ENCODE data around the gene MBNL3. TPM values are rescaled to one million over a fixed set of nuclear protein-coding genes. Genes with fewer than 3 reads are reported as not detected.

The MBNL3 gene
- total RNA-seq, 1 donor from 2014 or later: 15.7 TPM

GRCh38 chrX:132404266-132404665, 84.6 kb downstream of the MBNL3 start:
- Mint-ChIP-seq H3K9me3 (no peaks in the 10 kb centered on the region), H3K27ac (no peak overlapping the region), H3K4me3 (ENCODE audit: low read depth) (no peak overlapping the region), H3K27me3 (ENCODE audit: low read depth) (no peaks in the 10 kb centered on the region), H3K4me1 (ENCODE audit: low read depth) (no peaks in the 10 kb centered on the region), H3K36me3 (ENCODE audit: low read depth) (no peaks in the 10 kb centered on the region)
- intact Hi-C loops (cut with micrococcal nuclease): no loop called here
- no peak for DNase-seq (ENCODE audit: low spot score)

- H3K4me3 Mint-ChIP-seq (ENCODE audit: low read depth): no peak overlapping the region
- no peaks in the 10 kb centered on the region for H3K9me3 Mint-ChIP-seq
- no peaks in the 10 kb centered on the region for H3K36me3 Mint-ChIP-seq (ENCODE audit: low read depth)
- H3K27me3 Mint-ChIP-seq (ENCODE audit: low read depth): no peaks in the 10 kb centered on the region
- intact Hi-C loops (cut with micrococcal nuclease): no loop called here
- no peak overlapping the region for H3K27ac Mint-ChIP-seq
- DNase-seq (ENCODE audit: low spot score): no peak
- H3K4me1 Mint-ChIP-seq (ENCODE audit: low read depth): no peaks in the 10 kb centered on the region
Measured at GRCh38 chrX:132401935-132402334, 86.9 kb downstream of the MBNL3 start.

GRCh38 chrX:132400706-132401105, 88.1 kb downstream of the MBNL3 start:
- intact Hi-C loops (cut with micrococcal nuclease): no loop called here
- Mint-ChIP-seq H3K4me1 (ENCODE audit: low read depth) (no peaks in the 10 kb centered on the region), H3K9me3 (no peaks in the 10 kb centered on the region), H3K27me3 (ENCODE audit: low read depth) (no peaks in the 10 kb centered on the region), H3K36me3 (ENCODE audit: low read depth) (no peaks in the 10 kb centered on the region), H3K4me3 (ENCODE audit: low read depth) (no peak overlapping the region), H3K27ac (no peak overlapping the region)
- DNase-seq (ENCODE audit: low spot score): no peak

- intact Hi-C loops (cut with micrococcal nuclease): no loop called here
- H3K36me3 Mint-ChIP-seq (ENCODE audit: low read depth): no peaks in the 10 kb centered on the region
Measured at GRCh38 chrX:132395645-132396044, 93.2 kb downstream of the MBNL3 start.

DNA sequence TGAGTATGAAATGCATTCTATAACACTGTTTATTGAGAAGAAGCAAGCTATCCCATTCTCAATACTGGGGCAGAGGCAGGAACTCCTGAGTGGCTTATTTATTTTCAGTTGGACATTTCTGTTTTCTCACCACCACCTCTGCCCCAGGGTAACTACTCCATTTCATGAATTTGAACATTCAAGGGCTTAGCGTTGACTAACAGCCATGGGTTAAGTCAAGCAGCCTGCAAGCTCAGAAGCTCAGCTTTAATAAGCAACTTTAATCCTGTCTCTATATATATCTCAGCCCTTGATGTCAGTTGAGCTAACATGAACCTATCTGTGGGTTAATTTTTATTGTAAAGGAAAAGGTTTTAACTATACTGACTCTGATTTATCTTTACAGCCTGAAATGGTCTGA, 93.8 kb downstream of the MBNL3 start:
- no peaks in the 10 kb centered on the region for H3K36me3 Mint-ChIP-seq (ENCODE audit: low read depth)
- no peaks in the 10 kb centered on the region for H3K27me3 Mint-ChIP-seq (ENCODE audit: low read depth)
- DNase-seq (ENCODE audit: low spot score): no peak
- intact Hi-C loops (cut with micrococcal nuclease): no loop called here
- H3K4me3 Mint-ChIP-seq (ENCODE audit: low read depth): no peak overlapping the region
- no peaks in the 10 kb centered on the region for H3K9me3 Mint-ChIP-seq
- H3K27ac Mint-ChIP-seq: no peak overlapping the region
- H3K4me1 Mint-ChIP-seq (ENCODE audit: low read depth): no peaks in the 10 kb centered on the region

More at GRCh38 chrX:132395645-132396044, 93.2 kb downstream of the MBNL3 start:
- Mint-ChIP-seq H3K4me3 (ENCODE audit: low read depth) (no peak overlapping the region), H3K9me3 (no peaks in the 10 kb centered on the region), H3K27ac (no peak overlapping the region), H3K4me1 (ENCODE audit: low read depth) (no peaks in the 10 kb centered on the region), H3K27me3 (ENCODE audit: low read depth) (no peaks in the 10 kb centered on the region)
- DNase-seq (ENCODE audit: low spot score): no peak

DNA sequence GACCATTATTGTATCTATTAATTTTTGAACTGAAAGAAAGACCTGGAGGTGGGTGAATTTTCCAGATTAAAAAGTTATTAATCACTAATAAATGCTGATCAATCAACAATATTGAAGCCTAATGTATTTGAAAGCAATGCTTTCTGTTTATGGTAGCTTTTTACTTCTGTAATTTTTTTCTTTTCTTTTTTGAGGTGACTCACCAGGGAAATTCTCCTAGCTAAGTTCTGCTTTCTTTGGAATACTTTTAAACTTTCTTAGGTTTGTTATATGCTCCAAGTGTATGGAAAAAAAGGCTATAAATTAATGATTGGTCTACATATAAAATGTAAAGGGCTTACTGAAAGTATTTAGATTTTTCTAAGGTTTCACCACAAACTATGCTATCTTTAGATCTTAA, 94.2 kb downstream of the MBNL3 start:
- Mint-ChIP-seq H3K4me1 (ENCODE audit: low read depth) (no peaks in the 10 kb centered on the region), H3K27me3 (ENCODE audit: low read depth) (no peaks in the 10 kb centered on the region), H3K9me3 (no peaks in the 10 kb centered on the region), H3K27ac (no peak overlapping the region), H3K4me3 (ENCODE audit: low read depth) (no peak overlapping the region), H3K36me3 (ENCODE audit: low read depth) (no peaks in the 10 kb centered on the region)
- intact Hi-C loops (cut with micrococcal nuclease): no loop called here
- no peak for DNase-seq (ENCODE audit: low spot score)

GRCh38 chrX:132393992-132394391, 94.8 kb downstream of the MBNL3 start:
- Mint-ChIP-seq H3K27ac (no peak overlapping the region), H3K9me3 (no peaks in the 10 kb centered on the region), H3K27me3 (ENCODE audit: low read depth) (no peaks in the 10 kb centered on the region), H3K4me3 (ENCODE audit: low read depth) (no peak overlapping the region), H3K36me3 (ENCODE audit: low read depth) (no peaks in the 10 kb centered on the region), H3K4me1 (ENCODE audit: low read depth) (no peaks in the 10 kb centered on the region)
- DNase-seq (ENCODE audit: low spot score): no peak
- intact Hi-C loops (cut with micrococcal nuclease): no loop called here

DNA sequence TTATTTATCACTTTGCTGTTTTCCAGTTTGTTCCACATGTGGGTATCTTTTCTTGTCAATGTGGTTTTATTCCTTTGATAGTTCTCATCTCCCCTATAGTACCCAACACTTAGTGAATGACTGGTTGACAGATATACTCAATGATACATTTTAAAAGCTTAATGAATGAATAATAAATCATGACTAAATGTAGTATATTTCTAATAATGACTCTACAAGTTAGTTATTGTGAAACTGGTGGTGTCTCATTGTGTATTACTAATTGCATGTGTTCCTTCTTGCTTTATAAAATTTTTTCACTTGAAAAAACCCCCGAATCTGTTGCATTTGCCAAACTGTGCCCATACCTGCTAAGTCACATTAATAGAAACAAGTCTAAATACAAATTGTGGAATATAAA, 95.4 kb downstream of the MBNL3 start:
- no peak for DNase-seq (ENCODE audit: low spot score)
- Mint-ChIP-seq H3K27ac (no peak overlapping the region), H3K36me3 (ENCODE audit: low read depth) (no peaks in the 10 kb centered on the region), H3K4me3 (ENCODE audit: low read depth) (no peak overlapping the region), H3K4me1 (ENCODE audit: low read depth) (no peaks in the 10 kb centered on the region), H3K9me3 (no peaks in the 10 kb centered on the region), H3K27me3 (ENCODE audit: low read depth) (no peaks in the 10 kb centered on the region)
- intact Hi-C loops (cut with micrococcal nuclease): no loop called here

DNA sequence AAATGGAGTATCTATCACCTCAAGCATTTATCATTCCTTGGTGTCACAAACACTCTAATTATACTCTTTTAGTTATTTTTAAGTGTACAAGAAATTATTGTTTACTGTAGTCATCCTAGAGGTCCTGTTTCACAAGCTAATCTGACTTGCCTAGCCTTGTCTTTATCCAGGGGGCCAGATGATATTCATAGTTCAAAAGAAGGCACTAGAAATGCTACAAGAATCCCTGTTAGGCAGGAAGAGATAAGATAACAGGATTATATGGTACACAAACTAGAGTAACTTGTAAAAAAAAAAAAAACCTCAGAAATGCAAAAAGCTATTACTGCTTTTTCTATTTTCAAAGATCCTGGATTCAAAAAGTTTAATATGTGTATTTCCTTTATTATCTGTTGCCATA, 95.8 kb downstream of the MBNL3 start:
- no peaks in the 10 kb centered on the region for H3K9me3 Mint-ChIP-seq
- no peaks in the 10 kb centered on the region for H3K4me1 Mint-ChIP-seq (ENCODE audit: low read depth)
- DNase-seq (ENCODE audit: low spot score): no peak
- H3K36me3 Mint-ChIP-seq (ENCODE audit: low read depth): no peaks in the 10 kb centered on the region
- H3K27me3 Mint-ChIP-seq (ENCODE audit: low read depth): no peaks in the 10 kb centered on the region
- H3K4me3 Mint-ChIP-seq (ENCODE audit: low read depth): no peak overlapping the region
- H3K27ac Mint-ChIP-seq: no peak overlapping the region
- intact Hi-C loops (cut with micrococcal nuclease): no loop called here

DNA sequence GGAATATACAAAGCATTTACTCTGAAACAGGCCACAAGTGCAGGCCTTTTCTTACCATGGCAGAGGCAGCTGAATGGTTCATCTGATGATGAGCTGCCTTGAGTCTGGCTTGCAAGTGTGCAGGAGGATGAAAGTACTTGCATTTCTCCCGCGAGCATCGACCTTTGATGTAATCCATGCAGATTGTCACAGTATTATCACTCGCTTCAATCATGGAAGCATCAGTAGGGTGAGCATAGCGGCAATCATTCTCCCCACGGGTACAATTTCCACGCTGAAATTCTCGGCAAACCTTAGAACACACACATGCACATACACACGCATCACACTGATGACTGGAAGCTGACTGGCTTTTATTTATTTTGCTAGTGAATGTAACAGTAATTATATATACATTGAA, 98.0 kb downstream of the MBNL3 start:
- Mint-ChIP-seq H3K27ac (no peak overlapping the region), H3K9me3 (no peaks in the 10 kb centered on the region), H3K4me3 (ENCODE audit: low read depth) (no peak overlapping the region), H3K36me3 (ENCODE audit: low read depth) (no peaks in the 10 kb centered on the region), H3K27me3 (ENCODE audit: low read depth) (no peaks in the 10 kb centered on the region), H3K4me1 (ENCODE audit: low read depth) (no peaks in the 10 kb centered on the region)
- intact Hi-C loops (cut with micrococcal nuclease): no loop called here
- no peak for DNase-seq (ENCODE audit: low spot score)

GRCh38 chrX:132389480-132389879, 99.4 kb downstream of the MBNL3 start:
- DNase-seq (ENCODE audit: low spot score): no peak
- Mint-ChIP-seq H3K9me3 (no peaks in the 10 kb centered on the region), H3K27ac (no peak overlapping the region), H3K4me1 (ENCODE audit: low read depth) (no peaks in the 10 kb centered on the region), H3K27me3 (ENCODE audit: low read depth) (no peaks in the 10 kb centered on the region), H3K4me3 (ENCODE audit: low read depth) (no peak overlapping the region), H3K36me3 (ENCODE audit: low read depth) (no peaks in the 10 kb centered on the region)
- intact Hi-C loops (cut with micrococcal nuclease): no loop called here

- Mint-ChIP-seq H3K4me3 (ENCODE audit: low read depth) (no peak overlapping the region), H3K9me3 (no peaks in the 10 kb centered on the region), H3K27me3 (ENCODE audit: low read depth) (no peaks in the 10 kb centered on the region), H3K4me1 (ENCODE audit: low read depth) (no peaks in the 10 kb centered on the region), H3K27ac (no peak overlapping the region), H3K36me3 (ENCODE audit: low read depth) (no peaks in the 10 kb centered on the region)
- DNase-seq (ENCODE audit: low spot score): no peak
- intact Hi-C loops (cut with micrococcal nuclease): no loop called here
Measured at GRCh38 chrX:132388371-132388770, 100.5 kb downstream of the MBNL3 start.

DNA sequence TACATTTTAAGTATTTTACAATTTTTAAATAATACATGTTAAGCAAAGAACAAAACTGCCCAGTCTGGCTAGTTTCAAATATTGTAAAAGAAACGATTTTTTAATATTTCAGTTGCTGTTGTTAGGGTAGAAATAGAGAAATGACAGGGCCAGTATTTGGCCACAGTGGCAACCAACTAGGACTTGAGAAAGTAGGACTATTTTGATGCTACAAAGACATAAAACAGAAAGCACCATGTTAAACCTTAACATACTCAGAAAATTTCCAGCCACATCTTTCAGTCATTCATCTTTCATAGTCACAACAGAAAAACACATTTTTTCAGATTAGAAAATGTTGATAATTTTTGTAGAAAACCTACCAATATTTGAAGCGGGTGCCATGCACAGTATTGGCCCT, 104.5 kb downstream of the MBNL3 start:
- DNase-seq (ENCODE audit: low spot score): no peak
- Mint-ChIP-seq H3K4me1 (ENCODE audit: low read depth) (peaks cover 2% of the 10 kb centered on the region), H3K36me3 (ENCODE audit: low read depth) (peaks cover 3% of the 10 kb centered on the region), H3K27ac (no peak overlapping the region), H3K9me3 (no peaks in the 10 kb centered on the region), H3K4me3 (ENCODE audit: low read depth) (no peak overlapping the region), H3K27me3 (ENCODE audit: low read depth) (no peaks in the 10 kb centered on the region)
- intact Hi-C loops (cut with micrococcal nuclease): no loop called here

GRCh38 chrX:132382068-132382467, 106.8 kb downstream of the MBNL3 start:
- Mint-ChIP-seq H3K9me3 (no peaks in the 10 kb centered on the region), H3K4me3 (ENCODE audit: low read depth) (no peak overlapping the region), H3K4me1 (ENCODE audit: low read depth) (peaks cover 2% of the 10 kb centered on the region), H3K27ac (no peak overlapping the region), H3K36me3 (ENCODE audit: low read depth) (peaks cover 3% of the 10 kb centered on the region), H3K27me3 (ENCODE audit: low read depth) (no peaks in the 10 kb centered on the region)
- intact Hi-C loops (cut with micrococcal nuclease): no loop called here
- no peak for DNase-seq (ENCODE audit: low spot score)

Measured in activated T-helper 2 cell treated with anti-CD3 and anti-CD28 coated beads, Interferon-gamma antibody, Interleukin-2, Interleukin-4, amounts not matched to agents 10 μg/mL and 5 μg/mL and 100 μg/mL, durations not matched to agents 14 hours and 24 hours and 36 hours (primary cell).